Heart left ventricle (tissue), 13 donors: Measurements from ENCODE around the gene AIP.

Source experiments
- CTCF ChIP-seq, 12 donors: fragments of 200-600 bp; sonication (generic) in 4 of 12; IDR thresholded peaks; one replicate each; pipeline versions ENCODE4 v1.5.0 to v1.8.0; 2018 to 2022; ENCODE audit warnings: antibody characterized with exemption in 12 of 12, mild to moderate bottlenecking in 5 of 12
- POLR2A ChIP-seq, 2 donors: fragments of 450-650 bp; IDR thresholded peaks; one replicate each; pipeline ENCODE4 v1.6.1; 2017; ENCODE audit warnings: antibody characterized with exemption in 2 of 2, mild to moderate bottlenecking in 2 of 2, moderate library complexity in 2 of 2
- donor health status: ischemic (EF 13 %, LVEDD 7.1; RV severe dilation, severe dysfunction).
- donor health status: DM: no; HTN: yes; CAD: no.
- donor health status: DM: no; HTN: no; CAD: no.
- donor health status: ischemic (EF 25% LVEDD 6.9; RV normal size, moderate dysfunction).
- donor health status: ischemic (EF 25% LVEDD 5.7; RV mildly dilated, moderate dysfunction).
- donor health status: ischemic (EF 35%, LVEDD 5.7; RV mildly dilated, moderate dysfunction).
- donor health status: nonischemic (EF 11% LVEDD 7.7; RV severe dilation, severe dysfunction).
- donor health status: DM: yes; HTN: yes; CAD: no.
- donor health status: PGD.
- donor health status: ischemic (EF 29% LVEDD 5.4; RV normal size, mild dysfunction).
- donor health status: nonischemic (EF 23%, LVEDD 6.1; RV moderate dilation, normal function).

DNA sequence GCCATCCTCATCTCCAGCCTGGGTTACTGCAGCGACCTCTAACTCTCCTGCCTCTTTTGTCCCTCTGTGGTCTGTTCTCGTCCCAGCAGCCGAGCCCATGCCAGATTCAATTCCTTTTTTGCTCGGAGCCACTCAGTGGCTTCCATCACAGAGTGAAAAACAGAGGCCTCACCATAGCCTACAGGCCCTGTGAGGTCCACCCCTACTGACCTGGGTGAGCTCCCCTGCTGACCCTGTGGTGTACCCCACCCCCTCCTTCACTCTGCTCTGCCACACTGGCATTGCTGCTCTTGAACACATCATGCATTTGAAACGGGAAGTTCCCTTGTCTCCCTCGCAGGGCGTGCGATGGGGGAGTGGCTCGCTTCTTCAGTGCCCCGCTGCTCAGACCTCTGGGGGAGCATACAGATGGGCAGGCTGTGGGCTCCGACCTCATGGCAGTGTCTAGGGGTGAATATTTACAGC is 2.1 kb downstream of the AIP start:
- no peak for TF ChIP-seq POLR2A (IDR thresholded peaks at IDR 0.05)
- TF ChIP-seq CTCF (IDR thresholded peaks at IDR 0.05): no peak
